NCI-H2107 treated with DMSO at 0.1 percent for 48 hours (cell line): ENCODE results near the gene EPSTI1.

Experiments
- DNase-seq: peaks from one replicate; lab custom pipeline; 2025; ENCODE audit not compliant: unreplicated experiment; lab: John Stamatoyannopoulos, UW

Gene EPSTI1

GRCh38 chr13:42855410-42855809, 136.6 kb downstream of the EPSTI1 start:
- no peak for DNase-seq

- DNase-seq, result no peak
Observed at GRCh38 chr13:42852136-42852535, 139.9 kb downstream of the EPSTI1 start.

DNA sequence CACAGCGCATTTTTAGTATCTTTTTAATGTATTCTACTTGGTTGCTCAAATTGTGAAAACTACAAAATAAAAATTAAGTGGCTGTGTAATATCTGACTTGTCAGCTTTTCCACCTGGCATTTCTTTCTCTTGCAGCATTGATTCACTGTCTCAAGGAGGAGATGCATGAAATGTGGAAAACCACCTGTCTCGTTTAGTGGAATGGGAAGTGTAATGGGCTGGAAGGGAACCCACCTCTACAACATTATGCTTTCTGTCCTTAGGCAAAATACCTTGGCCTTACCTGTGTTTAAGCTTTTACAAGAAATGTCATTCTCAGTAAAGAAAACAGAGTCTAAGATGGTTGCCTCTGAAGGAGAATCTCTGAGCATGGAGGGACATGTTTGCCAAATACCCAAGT, 142.8 kb downstream of the EPSTI1 start:
- DNase-seq, result no peak

GRCh38 chr13:42847891-42848663, 144.0 kb downstream of the EPSTI1 start:
- no peak for DNase-seq

DNA sequence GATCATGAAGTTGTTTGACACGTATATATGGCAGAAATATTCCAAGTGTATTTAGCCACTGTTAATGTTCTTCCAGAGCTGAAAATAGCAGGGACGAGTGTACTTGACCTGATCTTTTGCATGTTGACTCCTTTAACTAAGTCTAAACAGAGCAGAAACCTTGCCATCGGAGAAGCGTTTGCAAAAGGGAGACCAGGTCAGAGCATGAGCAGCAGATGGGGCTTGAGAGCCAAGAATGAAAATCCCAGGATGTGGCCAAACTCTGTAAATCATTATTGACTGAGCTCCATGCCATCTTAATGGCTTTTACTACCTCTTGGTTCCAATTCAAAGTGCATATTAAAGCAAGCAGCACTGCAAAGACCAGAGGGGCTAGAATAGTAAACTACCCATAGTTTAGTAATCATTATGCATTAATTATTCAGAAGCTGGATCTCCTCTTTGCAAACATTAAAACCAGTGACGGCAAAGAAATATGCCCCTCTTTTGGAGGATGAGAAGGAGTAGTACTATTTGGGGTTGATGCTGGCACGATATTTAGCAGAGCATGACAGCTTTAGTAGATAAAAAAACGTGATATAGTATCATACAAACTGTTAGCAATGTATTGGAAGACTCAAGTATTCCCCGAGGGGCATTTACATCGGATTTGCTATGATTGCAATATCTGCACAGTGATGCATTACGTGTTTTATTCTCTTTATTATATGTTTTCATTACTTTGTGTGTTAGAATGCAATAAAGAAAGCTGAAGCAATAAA, 154.9 kb downstream of the EPSTI1 start:
- DNase-seq, result no peak
